Lower leg skin (tissue), 4 donors: ENCODE data around the gene CACNA1B. TPM values are rescaled to one million over a fixed set of nuclear protein-coding genes. Genes with fewer than 3 reads are reported as not detected.

Experiments
- DNase-seq, 2 donors: peaks; one replicate each; pipeline ENCODE4 v3.0.0-alpha.2; 2019; ENCODE audit warnings: low spot score in 2 of 2
- H3K4me3 ChIP-seq: fragments of 200-600 bp; sonication (generic); 2 replicates; pipeline ENCODE4 v1.5.1; 2017; ENCODE audit warnings: mild to moderate bottlenecking, low read depth; ENCODE audit not compliant: poor library complexity, severe bottlenecking
- POLR2A ChIP-seq, 2 donors: fragments of 450-650 bp; IDR thresholded peaks; one replicate each; pipeline ENCODE4 v1.6.1; 2016 to 2017; ENCODE audit warnings: antibody characterized with exemption in 2 of 2, mild to moderate bottlenecking in 1 of 2, moderate library complexity in 1 of 2
- WGBS, 2 donors: methylation state at CpG; one replicate each; pipeline ENCODE4 v1.1.5; 2018; 5-methylcytosine and 5-hydroxymethylcytosine counted together
- intact Hi-C: fragments of 100-400 bp; cut with DNase I; formaldehyde crosslinking; loops from one replicate; pipeline ENCODE4 v1.15.0; 2023; ENCODE audit warnings: low total_unique reads
- total RNA-seq, 4 donors: library from RNA; depleted of rRNA; stranded (reverse); fragments of >200 nt; gene quantifications; one replicate each; pipeline ENCODE4 v1.1.0, GENCODE V29; 2016
- TF ChIP-seq, protein P1 (sequence below), 3 donors: fragments of 450-650 bp; IDR thresholded peaks; one replicate each; pipeline ENCODE4 v1.5.1; 2016; ENCODE audit warnings: antibody characterized with exemption in 3 of 3, mild to moderate bottlenecking in 3 of 3, moderate library complexity in 2 of 3

Gene CACNA1B
- total RNA-seq, 4 donors from 2014 or later = not detected

DNA sequence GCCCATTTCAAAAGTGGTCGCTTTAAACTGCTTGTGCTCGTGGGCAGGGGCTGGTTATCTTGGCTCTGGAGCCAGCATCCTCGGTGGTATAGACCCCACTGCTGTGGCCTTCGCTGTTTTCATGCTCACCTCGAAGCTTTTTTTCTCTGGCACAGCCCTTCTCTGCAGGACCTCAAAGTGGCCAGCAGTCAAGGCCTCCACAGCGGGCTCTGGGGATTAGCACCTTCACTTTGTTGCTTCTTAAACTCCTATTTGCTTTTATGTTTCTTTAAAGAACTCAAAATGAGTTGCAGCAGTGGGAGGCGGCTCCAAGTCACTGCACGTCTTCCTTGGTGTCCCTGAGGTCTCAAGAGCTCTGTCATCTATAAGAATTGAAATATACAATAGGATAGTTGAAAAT lies 165.1 kb downstream of the CACNA1B start:
- 63 to 68% methylated on average over 8 of the region's 8 CpGs for WGBS, 2 donors
- DNase-seq = peak; percentile 3 to 61
- intact Hi-C loops = no loop called here
- TF ChIP-seq, protein P1, sequence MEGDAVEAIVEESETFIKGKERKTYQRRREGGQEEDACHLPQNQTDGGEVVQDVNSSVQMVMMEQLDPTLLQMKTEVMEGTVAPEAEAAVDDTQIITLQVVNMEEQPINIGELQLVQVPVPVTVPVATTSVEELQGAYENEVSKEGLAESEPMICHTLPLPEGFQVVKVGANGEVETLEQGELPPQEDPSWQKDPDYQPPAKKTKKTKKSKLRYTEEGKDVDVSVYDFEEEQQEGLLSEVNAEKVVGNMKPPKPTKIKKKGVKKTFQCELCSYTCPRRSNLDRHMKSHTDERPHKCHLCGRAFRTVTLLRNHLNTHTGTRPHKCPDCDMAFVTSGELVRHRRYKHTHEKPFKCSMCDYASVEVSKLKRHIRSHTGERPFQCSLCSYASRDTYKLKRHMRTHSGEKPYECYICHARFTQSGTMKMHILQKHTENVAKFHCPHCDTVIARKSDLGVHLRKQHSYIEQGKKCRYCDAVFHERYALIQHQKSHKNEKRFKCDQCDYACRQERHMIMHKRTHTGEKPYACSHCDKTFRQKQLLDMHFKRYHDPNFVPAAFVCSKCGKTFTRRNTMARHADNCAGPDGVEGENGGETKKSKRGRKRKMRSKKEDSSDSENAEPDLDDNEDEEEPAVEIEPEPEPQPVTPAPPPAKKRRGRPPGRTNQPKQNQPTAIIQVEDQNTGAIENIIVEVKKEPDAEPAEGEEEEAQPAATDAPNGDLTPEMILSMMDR (IDR thresholded peaks at IDR 0.05) = no peak
- TF ChIP-seq POLR2A (IDR thresholded peaks at IDR 0.05) = no peak
- H3K4me3 ChIP-seq = no peak overlapping the region

DNA sequence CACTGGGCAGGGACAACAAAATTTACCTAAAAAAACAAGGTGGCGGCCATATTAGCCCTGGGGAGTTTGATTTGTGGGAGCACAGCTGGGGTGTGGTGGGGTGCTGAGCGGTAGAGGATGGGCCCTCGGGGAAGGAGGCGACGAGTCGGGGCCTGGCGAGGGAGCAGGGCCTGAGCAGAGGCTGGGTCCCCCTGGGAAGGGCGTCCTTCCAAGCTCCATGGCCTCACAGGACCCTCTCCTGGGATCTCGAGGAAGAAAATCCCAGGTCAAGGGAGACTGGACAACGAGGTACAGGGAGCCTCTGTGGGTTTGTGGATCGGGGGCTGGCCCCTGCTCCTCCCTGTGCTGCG lies 165.5 kb downstream of the CACNA1B start:
- TF ChIP-seq, protein P1 (IDR thresholded peaks at IDR 0.05) = no peak
- TF ChIP-seq POLR2A (IDR thresholded peaks at IDR 0.05) = no peak
- intact Hi-C loops = no loop called here
- no peak overlapping the region for H3K4me3 ChIP-seq
- WGBS, 2 donors = 59 to 72% methylated on average over 12 of the region's 12 CpGs
- DNase-seq = peak; percentile 1 to 34

DNA sequence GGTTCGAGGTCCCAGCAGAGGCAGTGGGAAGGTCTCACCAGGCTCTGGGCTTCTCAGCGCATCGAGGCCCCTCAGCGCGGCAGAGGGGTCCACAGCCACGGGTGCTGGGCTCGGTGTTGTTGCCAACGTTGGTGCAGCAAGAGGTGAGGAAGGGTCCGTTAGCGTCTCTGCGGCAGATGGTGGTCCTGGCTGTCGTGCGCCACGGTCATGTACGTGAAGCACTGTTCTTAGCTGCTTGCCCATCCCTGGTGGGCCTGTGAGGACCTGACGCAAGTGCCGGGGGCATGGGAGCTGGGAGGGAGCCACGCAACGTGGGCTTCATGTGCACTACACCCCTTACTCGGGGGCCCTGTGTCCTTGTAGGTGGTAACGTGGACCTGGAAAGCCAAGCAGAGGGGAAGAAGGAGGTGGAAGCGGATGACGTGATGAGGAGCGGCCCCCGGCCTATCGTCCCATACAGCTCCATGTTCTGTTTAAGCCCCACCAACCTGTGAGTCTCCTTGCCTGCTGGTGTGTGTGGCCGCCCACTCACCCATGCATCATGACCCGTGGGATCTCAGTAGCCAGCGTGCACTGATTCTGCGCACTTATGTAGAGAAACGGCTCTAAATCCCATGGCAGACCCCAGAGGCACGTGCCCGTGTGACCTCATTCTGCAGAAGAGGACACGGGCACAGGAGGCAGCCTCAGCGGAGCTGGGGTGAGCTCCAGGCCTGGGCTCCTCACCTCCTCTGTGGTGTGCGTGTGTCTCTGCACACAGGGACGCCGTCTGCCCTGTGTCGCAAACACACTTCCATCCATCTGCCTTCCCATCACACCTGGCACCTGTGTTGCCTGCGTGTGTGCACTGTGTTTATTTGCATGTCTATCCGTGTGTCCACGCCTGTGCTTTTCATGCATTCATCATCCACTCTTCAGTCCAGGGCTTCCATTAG lies 166.1 kb downstream of the CACNA1B start:
- TF ChIP-seq POLR2A (IDR thresholded peaks at IDR 0.05) = no peak
- TF ChIP-seq, protein P1 (IDR thresholded peaks at IDR 0.05) = no peak
- DNase-seq = peak in 1 of 2 donors; percentile 74
- intact Hi-C loops = no loop called here
- 90 to 94% methylated on average over 42 of the region's 42 CpGs for WGBS, 2 donors
- no peak overlapping the region for H3K4me3 ChIP-seq

DNA sequence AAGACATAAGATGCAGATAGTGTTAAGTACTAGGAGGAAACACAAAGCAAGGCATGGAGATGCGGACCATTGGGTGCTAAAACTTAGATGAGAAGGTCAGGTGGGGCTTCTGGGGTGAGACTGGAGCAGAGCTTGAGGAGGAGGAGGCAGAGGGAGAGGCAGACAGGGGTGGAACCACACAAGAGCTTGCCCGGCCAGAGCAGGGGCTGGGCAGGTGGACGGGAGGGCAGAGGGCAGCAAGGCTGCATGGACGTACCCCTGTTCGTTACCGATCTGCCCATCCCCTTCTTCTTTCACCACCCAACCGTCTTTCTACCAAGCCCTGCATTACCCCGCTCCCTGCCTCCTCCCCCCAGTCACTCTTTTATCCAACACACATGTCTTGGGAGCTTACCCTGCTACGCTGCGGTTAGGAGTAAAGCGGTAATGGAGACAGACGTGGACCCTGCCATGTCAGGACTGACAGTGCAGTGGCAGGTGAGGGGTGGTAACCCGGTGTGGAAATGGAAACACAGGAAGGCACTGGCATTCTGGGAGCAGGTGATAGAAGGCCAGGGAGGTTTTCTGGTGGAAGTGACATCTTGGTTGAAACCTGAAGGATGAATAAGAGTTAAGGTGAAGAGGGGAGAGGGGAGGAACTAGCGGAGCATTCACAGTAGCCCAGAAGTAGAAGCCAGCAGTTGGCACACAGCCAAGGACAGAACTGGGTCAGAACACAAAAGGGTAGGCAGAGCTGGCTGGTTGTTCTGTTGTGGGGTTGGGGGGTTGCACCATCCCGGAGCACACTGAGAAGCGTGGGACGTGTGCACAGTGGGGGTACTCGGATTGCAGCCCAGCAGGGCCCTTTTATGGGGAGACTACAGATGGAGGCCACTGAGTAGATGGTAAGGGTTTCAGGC lies 167.2 kb downstream of the CACNA1B start:
- intact Hi-C loops = no loop called here
- peak in 1 of 2 donors; percentile 72 for DNase-seq
- no peak overlapping the region for H3K4me3 ChIP-seq
- TF ChIP-seq POLR2A (IDR thresholded peaks at IDR 0.05) = no peak
- TF ChIP-seq, protein P1 (IDR thresholded peaks at IDR 0.05) = no peak
- 74 to 80% methylated on average over 18 of the region's 18 CpGs for WGBS, 2 donors

DNA sequence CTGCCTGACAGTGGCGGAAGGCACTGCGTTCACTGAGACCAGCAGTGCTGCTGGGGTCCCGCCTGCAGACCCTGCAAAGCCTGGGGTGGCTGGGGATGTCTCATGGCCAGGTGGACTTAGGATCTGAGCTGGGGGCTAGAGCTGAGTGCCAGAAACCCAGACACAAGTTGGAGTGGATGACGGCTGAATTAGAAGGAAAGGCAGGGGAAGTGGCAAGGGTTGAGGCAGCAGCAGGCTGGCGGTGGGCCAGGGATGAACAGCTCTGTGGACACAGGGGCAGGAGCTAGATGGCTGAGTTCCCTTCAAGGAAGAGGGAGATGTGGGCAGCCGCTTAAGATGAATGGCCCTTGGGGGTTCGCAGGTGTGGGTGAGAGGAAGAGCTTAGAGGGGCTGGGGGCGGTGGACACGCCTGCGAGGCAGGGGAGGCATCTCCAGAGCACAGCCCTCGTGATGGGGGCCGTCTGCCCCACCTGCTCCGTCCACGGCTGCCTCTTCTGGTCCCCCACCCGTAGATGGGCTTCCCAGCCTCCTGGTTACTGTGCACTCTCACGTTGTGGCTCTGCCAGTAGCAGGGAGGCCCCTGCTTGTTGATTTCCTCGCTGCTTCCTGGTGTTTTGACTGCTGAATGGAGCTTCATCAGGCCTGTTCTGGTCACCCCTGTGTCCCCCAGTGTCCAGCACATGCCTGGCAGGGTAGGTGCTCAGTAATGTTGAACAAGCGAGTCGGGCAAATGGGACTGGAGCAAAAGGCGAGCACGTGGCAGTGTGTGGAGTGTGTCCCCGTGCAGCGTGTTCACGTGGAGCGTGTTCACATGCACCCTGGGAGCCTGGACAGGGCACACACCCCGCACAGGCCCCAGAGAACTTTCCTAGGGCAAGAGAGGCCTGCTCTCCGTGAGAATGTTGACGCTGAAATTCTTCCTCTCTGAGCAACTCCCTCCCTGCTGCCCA lies 168.2 kb downstream of the CACNA1B start:
- TF ChIP-seq, protein P1 (IDR thresholded peaks at IDR 0.05) = no peak
- TF ChIP-seq POLR2A (IDR thresholded peaks at IDR 0.05) = no peak
- intact Hi-C loops = no loop called here
- WGBS, 2 donors = 79 to 81% methylated on average over 28 of the region's 28 CpGs
- H3K4me3 ChIP-seq = no peak overlapping the region
- DNase-seq = peak in 1 of 2 donors; percentile 82
